ENCODE measurements around the gene DNAL1. TPM values are rescaled to one million over a fixed set of nuclear protein-coding genes. Genes with fewer than 3 reads are reported as not detected.
A peak's percentile ranks its signal among the peaks of the same experiment; 100 is the strongest.

Gene DNAL1
- total and polyA plus RNA-seq, 9 of the 15 experiments (the other 6 are each of a cell fraction or from before 2014, with no cell fraction given), result 1.6 to 11.7 (median 4.8) TPM

DNA sequence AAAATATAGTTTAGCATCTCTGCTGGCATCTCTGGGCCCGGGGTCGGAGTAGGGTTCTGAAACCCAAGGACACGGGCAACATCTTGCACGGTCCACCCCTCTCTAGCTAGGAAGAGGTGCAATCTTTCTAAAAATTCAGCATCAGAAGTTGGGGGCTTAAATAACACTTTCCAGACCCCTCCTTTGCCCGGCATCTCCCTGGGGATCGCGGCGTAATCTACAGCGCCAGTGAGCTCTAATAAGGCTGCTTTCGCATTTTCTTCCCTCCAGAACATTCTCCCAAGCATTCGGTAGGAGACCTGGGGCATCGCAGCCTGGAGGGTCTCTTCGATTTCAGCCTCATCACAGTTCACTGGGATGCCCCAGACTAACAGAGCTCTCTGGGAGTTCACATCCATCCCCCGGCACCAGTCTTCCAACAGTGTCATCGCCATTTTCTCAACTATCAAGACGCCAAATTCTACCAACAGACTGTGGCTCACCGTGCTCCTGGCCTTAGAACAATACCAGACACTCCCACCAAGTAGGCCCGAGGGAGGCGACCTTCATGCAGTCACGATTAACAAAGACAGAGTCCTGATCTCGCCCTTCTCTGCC is 68.5 kb downstream of the DNAL1 start:
- no peak for DNase-seq (ENCODE audit: extremely low read depth in 1 of 4, low spot score in 3 of 4)
- Histone ChIP-seq H4K20me1 (replicated peaks; ENCODE audit: control insufficient read depth, insufficient read depth, low read length) (no peaks in the 10 kb centered on the region; the same call in 1 of the 2 replicates), H3K79me2 (ENCODE audit: control insufficient read depth, insufficient read depth, low read length) (peaks cover 23% of the 10 kb centered on the region), H3K4me1 (replicated peaks in 1 of 2; ENCODE audit: control insufficient read depth in 2 of 2, insufficient read depth in 2 of 2, low read length in 2 of 2) (peaks cover 11 to 33% of the 10 kb centered on the region in 2 experiments; a peak in 4 of 5 replicates), H3K27me3 (ENCODE audit: control insufficient read depth in 2 of 2, insufficient read depth in 2 of 2, low read length in 2 of 2) (no peaks in the 10 kb centered on the region), H3K36me3 (ENCODE audit: control insufficient read depth, insufficient read depth, low read length) (peaks cover 30% of the 10 kb centered on the region; the same call in 2 of the 3 replicates), H3K4me3 (peak overlapping the region; percentile 69), H3K9me1 (ENCODE audit: control insufficient read depth, insufficient read depth, low read length) (no peaks in the 10 kb centered on the region), H3K4me2 (ENCODE audit: insufficient read depth, low read length) (peak overlapping the region; percentile 95), H2AFZ (ENCODE audit: low read depth, low read length) (peak overlapping the region; percentile 92), H3K27ac (ENCODE audit: extremely low read depth, low read depth, low read length) (peak overlapping the region; percentile 85), H3K9ac (ENCODE audit: insufficient read depth in 1 of 2, low read depth in 2 of 2, low read length in 2 of 2) (peak overlapping the region; percentile 81 to 94), H3K9me3 (replicated peaks; ENCODE audit: control insufficient read depth, insufficient read depth, low read depth, low read length) (no peaks in the 10 kb centered on the region)
- ChIA-PET POLR2A (interaction anchor here (1.1 to 1.7 kb wide), 2 partner anchors 11 to 104 kb away, joined by 3 to 5 read pairs; no protein-coding TSS in a partner anchor), CTCF (ENCODE audit: low intra/inter-chr PET ratio) (no interaction called here)
- BruUV-seq (replicated peaks), result TSS peak; percentile 60
- in situ Hi-C loops (cut with MboI) (no loop called here), intact Hi-C loops (cut with micrococcal nuclease) (loop anchor here (2.0 kb wide), 1 partner anchor 69 kb away; the partner anchor contains the start of gene DNAL1)
- FAIRE-seq, result peak; percentile 42
- no peak for ATAC-seq
- 8% methylated on average over 20 of the region's 21 CpGs for WGBS (ENCODE audit: insufficient coverage, low coverage, missing lambda C conversion rate)
- TF ChIP-seq, protein P1, sequence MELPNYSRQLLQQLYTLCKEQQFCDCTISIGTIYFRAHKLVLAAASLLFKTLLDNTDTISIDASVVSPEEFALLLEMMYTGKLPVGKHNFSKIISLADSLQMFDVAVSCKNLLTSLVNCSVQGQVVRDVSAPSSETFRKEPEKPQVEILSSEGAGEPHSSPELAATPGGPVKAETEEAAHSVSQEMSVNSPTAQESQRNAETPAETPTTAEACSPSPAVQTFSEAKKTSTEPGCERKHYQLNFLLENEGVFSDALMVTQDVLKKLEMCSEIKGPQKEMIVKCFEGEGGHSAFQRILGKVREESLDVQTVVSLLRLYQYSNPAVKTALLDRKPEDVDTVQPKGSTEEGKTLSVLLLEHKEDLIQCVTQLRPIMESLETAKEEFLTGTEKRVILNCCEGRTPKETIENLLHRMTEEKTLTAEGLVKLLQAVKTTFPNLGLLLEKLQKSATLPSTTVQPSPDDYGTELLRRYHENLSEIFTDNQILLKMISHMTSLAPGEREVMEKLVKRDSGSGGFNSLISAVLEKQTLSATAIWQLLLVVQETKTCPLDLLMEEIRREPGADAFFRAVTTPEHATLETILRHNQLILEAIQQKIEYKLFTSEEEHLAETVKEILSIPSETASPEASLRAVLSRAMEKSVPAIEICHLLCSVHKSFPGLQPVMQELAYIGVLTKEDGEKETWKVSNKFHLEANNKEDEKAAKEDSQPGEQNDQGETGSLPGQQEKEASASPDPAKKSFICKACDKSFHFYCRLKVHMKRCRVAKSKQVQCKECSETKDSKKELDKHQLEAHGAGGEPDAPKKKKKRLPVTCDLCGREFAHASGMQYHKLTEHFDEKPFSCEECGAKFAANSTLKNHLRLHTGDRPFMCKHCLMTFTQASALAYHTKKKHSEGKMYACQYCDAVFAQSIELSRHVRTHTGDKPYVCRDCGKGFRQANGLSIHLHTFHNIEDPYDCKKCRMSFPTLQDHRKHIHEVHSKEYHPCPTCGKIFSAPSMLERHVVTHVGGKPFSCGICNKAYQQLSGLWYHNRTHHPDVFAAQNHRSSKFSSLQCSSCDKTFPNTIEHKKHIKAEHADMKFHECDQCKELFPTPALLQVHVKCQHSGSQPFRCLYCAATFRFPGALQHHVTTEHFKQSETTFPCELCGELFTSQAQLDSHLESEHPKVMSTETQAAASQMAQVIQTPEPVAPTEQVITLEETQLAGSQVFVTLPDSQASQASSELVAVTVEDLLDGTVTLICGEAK (IDR thresholded peaks at IDR 0.05), result 0 out of 2 replicates have a peak, but pooled peaks have one; percentile 23
- TF ChIP-seq, protein P1 (CRISPR knock-in tag; IDR thresholded peaks at IDR 0.05), result no peak
- TF ChIP-seq, protein P2, sequence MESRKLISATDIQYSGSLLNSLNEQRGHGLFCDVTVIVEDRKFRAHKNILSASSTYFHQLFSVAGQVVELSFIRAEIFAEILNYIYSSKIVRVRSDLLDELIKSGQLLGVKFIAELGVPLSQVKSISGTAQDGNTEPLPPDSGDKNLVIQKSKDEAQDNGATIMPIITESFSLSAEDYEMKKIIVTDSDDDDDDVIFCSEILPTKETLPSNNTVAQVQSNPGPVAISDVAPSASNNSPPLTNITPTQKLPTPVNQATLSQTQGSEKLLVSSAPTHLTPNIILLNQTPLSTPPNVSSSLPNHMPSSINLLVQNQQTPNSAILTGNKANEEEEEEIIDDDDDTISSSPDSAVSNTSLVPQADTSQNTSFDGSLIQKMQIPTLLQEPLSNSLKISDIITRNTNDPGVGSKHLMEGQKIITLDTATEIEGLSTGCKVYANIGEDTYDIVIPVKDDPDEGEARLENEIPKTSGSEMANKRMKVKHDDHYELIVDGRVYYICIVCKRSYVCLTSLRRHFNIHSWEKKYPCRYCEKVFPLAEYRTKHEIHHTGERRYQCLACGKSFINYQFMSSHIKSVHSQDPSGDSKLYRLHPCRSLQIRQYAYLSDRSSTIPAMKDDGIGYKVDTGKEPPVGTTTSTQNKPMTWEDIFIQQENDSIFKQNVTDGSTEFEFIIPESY (CRISPR knock-in tag; IDR thresholded peaks at IDR 0.05), result peak; percentile 53; the same call in 1 of the 2 replicates
- TF ChIP-seq TAF7 (tag; IDR thresholded peaks at IDR 0.05) (0 out of 2 replicates have a peak, but pooled peaks have one; percentile 50), TBL1XR1 (IDR thresholded peaks at IDR 0.05; ENCODE audit: low read length in 2 of 2) (no peak), PRPF4 (IDR thresholded peaks at IDR 0.05; ENCODE audit: insufficient read depth, low read depth, low read length, poor library complexity, severe bottlenecking) (no peak), SIN3A (IDR thresholded peaks at IDR 0.05; ENCODE audit: borderline replicate concordance in 2 of 2, control insufficient read depth in 1 of 2, low read depth in 2 of 2, low read length in 2 of 2) (peak in 1 of 2 experiments; percentile 44; a peak in 1 of 4 replicates), TOE1 (IDR thresholded peaks at IDR 0.05; ENCODE audit: borderline replicate concordance) (no peak), TOE1 (CRISPR knock-in tag; IDR thresholded peaks at IDR 0.05; ENCODE audit: borderline replicate concordance, low read depth) (no peak), NELFE (IDR thresholded peaks at IDR 0.05; ENCODE audit: insufficient read depth, insufficient read length) (no peak)

Measured in K562 (cell line).